ENCODE measurements around the gene GNB1. TPM values are rescaled to one million over a fixed set of nuclear protein-coding genes. Genes with fewer than 3 reads are reported as not detected.

The GNB1 gene
- total RNA-seq, 1 donor from 2014 or later = 158 TPM

DNA sequence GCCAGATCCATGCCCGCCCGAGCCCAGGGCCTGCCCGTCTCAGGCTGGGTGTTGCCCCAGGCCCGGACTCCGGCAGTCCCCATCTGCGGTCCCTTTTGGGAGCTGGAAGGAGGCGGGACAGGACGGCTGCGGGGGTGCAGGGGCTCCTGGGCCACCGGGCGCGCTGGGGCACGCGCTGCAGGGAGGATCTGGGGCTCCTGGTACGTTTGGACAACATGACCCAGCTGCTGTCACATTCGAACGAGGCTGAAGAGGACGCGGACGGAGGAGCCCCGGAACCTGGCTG lies 17.6 kb upstream of the GNB1 start:
- intact Hi-C loops (cut with micrococcal nuclease) = loop anchor here (10.0 kb wide), 1 partner anchor 144 kb away; no protein-coding TSS in a partner anchor
- TF ChIP-seq, protein P1, sequence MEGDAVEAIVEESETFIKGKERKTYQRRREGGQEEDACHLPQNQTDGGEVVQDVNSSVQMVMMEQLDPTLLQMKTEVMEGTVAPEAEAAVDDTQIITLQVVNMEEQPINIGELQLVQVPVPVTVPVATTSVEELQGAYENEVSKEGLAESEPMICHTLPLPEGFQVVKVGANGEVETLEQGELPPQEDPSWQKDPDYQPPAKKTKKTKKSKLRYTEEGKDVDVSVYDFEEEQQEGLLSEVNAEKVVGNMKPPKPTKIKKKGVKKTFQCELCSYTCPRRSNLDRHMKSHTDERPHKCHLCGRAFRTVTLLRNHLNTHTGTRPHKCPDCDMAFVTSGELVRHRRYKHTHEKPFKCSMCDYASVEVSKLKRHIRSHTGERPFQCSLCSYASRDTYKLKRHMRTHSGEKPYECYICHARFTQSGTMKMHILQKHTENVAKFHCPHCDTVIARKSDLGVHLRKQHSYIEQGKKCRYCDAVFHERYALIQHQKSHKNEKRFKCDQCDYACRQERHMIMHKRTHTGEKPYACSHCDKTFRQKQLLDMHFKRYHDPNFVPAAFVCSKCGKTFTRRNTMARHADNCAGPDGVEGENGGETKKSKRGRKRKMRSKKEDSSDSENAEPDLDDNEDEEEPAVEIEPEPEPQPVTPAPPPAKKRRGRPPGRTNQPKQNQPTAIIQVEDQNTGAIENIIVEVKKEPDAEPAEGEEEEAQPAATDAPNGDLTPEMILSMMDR (IDR thresholded peaks at IDR 0.05; ENCODE audit: borderline replicate concordance) = no peak
- DNase-seq = no peak
- peak overlapping the region; percentile 87 for H3K4me3 ChIP-seq
- H3K27ac ChIP-seq (replicated peaks) = peak overlapping the region; percentile 94
- H3K36me3 ChIP-seq = no peaks in the 10 kb centered on the region
- no peaks in the 10 kb centered on the region for H3K27me3 ChIP-seq (ENCODE audit: low read depth)
- H3K4me1 ChIP-seq = peaks cover 41% of the 10 kb centered on the region
- H3K9me3 ChIP-seq (replicated peaks) = no peaks in the 10 kb centered on the region

DNA sequence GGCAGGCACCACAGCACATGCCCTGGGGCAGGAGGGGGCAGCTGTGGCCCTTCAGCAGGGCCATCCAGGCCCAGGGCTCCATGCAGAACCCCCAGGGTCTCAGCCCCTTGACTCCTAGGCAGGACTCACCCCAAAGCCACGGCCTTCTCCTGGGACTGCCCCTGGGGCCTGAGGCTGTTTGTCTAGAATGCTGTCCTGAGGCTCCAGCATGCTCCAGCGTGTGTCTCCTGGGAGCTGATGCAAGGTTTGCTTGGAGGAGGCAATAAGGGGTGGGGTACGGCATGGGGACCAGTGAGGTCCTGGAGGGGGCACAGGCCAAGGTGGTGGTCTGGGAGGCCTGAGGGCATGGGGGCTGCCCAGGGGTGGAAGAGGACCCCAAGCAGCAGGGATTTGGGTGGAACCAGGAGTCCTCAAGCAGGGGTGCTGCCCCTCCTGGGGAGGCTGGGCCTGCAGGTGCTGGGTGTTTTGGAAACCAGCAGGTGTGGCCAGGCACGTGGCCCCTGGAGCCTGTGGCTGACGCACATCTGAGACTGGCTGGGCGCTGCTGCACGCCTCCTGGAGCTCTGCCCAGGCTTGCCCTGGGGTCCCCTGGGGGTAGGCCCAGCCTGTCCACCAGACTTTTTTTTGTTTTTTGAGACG lies 16.3 kb upstream of the GNB1 start:
- H3K27me3 ChIP-seq (ENCODE audit: low read depth) = no peaks in the 10 kb centered on the region
- no peaks in the 10 kb centered on the region for H3K36me3 ChIP-seq
- H3K27ac ChIP-seq (replicated peaks) = peak overlapping the region; percentile 94
- H3K4me3 ChIP-seq = no peak overlapping the region
- TF ChIP-seq, protein P1 (IDR thresholded peaks at IDR 0.05; ENCODE audit: borderline replicate concordance) = no peak
- intact Hi-C loops (cut with micrococcal nuclease) = loop anchor here (10.0 kb wide), 1 partner anchor 142 kb away; no protein-coding TSS in a partner anchor
- DNase-seq = no peak
- H3K4me1 ChIP-seq = peaks cover 41% of the 10 kb centered on the region
- no peaks in the 10 kb centered on the region for H3K9me3 ChIP-seq (replicated peaks)

DNA sequence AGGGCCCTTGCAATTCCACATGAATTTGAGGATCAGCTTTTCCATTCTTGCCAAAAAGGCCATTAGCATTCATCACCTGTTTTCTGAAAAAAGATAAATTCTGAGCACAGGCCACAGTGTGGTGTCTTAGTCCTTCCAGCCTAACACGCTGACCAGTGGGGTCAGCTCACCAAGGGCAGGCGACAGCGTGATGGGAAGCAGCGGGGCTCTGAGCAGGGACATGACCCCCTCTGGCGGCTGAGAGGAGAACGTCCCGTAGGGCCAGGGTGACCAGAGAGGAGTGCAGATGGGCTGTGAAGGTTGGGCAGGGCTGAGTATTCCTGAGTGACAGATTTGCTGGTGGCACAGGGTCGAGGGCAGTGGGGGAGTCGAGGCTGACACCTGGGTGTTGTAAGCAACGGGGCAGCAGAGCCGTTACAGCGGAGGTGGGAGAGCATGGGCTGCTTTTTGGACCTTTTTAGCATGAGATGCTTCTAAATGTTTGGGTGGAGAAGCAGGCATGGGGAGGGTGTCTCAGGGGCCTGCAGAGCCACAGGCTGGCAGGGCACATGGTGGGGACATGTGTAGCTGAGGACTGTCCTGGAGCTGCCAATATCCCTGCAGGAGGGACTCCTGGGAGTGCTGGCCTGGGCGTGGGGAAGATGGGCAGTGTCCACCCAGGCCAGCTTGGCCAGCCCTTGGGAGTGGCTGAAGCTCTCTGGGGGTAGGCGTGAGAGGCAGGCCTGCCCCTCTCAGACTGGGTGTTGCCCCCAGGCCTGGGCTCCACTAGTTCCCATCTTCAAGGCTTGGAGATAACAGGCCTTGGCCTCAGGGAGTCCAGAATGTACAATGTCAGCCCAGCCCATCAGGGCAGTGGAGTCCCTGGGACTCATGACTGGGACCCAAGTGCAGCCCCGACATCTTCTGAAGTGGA lies 15.6 kb upstream of the GNB1 start:
- no peaks in the 10 kb centered on the region for H3K36me3 ChIP-seq
- peaks cover 41% of the 10 kb centered on the region for H3K4me1 ChIP-seq
- no peaks in the 10 kb centered on the region for H3K27me3 ChIP-seq (ENCODE audit: low read depth)
- no peaks in the 10 kb centered on the region for H3K9me3 ChIP-seq (replicated peaks)
- peak; percentile 88 for DNase-seq
- peak overlapping the region; percentile 94 for H3K27ac ChIP-seq (replicated peaks)
- intact Hi-C loops (cut with micrococcal nuclease) = loop anchor here (10.0 kb wide), 1 partner anchor 142 kb away; no protein-coding TSS in a partner anchor
- TF ChIP-seq, protein P1 (IDR thresholded peaks at IDR 0.05; ENCODE audit: borderline replicate concordance) = peak; percentile 95
- no peak overlapping the region for H3K4me3 ChIP-seq

DNA sequence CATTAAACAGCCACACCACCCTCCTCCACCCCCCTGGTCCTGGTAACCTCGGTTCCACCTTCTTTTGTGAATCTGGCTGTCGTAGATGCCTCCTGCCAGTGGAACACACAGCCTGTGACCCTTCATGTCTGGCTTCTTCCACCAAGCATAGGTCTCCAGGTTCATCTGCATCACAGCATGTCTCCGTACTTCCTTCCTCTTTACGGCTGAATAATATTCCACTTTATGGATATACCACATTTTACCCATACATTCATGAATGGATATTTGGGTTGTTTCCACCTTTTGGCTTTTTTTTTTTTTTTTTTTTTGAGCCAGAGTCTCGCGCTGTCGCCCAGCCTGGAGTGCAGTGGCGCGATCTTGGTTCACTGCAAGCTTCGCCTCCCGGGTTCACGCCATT lies 12.3 kb upstream of the GNB1 start:
- Histone ChIP-seq H3K27me3 (ENCODE audit: low read depth) (no peaks in the 10 kb centered on the region), H3K4me3 (no peak overlapping the region), H3K27ac (replicated peaks) (no peak overlapping the region), H3K4me1 (peaks cover 26% of the 10 kb centered on the region), H3K36me3 (no peaks in the 10 kb centered on the region), H3K9me3 (replicated peaks) (no peaks in the 10 kb centered on the region)
- DNase-seq = no peak
- TF ChIP-seq, protein P1 (IDR thresholded peaks at IDR 0.05; ENCODE audit: borderline replicate concordance) = no peak
- intact Hi-C loops (cut with micrococcal nuclease) = loop anchor here (10.0 kb wide), 1 partner anchor 138 kb away; no protein-coding TSS in a partner anchor

DNA sequence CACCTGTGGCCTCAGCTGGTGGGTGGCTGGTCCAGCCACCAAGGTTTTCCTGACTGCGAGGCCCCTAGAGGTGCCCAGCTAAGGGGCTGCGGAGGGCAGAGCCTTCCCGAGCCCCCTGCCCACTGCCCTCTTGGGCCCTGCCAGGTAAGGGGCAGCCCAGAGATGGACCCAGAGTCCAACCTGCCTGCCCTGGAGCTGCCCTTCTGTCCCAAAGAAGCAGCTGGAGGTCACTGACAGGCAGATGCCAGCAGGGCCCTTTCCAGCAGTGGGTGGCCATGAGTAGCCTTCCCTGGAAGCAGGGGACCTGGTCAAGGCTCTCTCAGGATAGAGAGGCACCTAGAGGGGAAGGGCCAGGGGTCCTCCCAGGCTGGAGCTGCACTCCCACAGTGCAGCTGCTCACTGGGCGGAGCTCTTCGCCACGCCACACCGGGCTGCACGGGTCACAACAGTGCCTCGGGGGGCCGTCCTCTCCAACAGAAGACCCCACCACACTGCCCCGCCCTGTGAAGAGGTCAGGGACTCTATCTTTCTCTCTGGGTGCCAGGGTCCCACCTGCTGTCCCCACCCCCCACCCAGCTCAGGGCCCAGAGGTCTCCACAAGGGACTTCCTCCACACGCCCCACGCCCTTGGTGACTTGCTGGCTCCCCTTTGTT lies 10.9 kb upstream of the GNB1 start:
- H3K36me3 ChIP-seq = no peaks in the 10 kb centered on the region
- DNase-seq = no peak
- H3K4me3 ChIP-seq = no peak overlapping the region
- H3K4me1 ChIP-seq = peaks cover 12% of the 10 kb centered on the region
- no peak overlapping the region for H3K27ac ChIP-seq (replicated peaks)
- no peaks in the 10 kb centered on the region for H3K9me3 ChIP-seq (replicated peaks)
- H3K27me3 ChIP-seq (ENCODE audit: low read depth) = no peaks in the 10 kb centered on the region
- TF ChIP-seq, protein P1 (IDR thresholded peaks at IDR 0.05; ENCODE audit: borderline replicate concordance) = no peak
- intact Hi-C loops (cut with micrococcal nuclease) = loop anchor here (10.0 kb wide), 1 partner anchor 137 kb away; no protein-coding TSS in a partner anchor

All from left ventricle myocardium inferior (tissue), 1 donor.